Thyroid gland (tissue), 4 donors: ENCODE results near the gene IWS1.

Experiments used
- POLR2A ChIP-seq, 2 donors: fragments of 450-650 bp; IDR thresholded peaks; one replicate each; pipeline ENCODE4 v1.6.1; 2017; ENCODE audit warnings: antibody characterized with exemption in 2 of 2, mild to moderate bottlenecking in 2 of 2, moderate library complexity in 1 of 2
- TF ChIP-seq, protein P1 (sequence below), 6 experiments: fragments of 200-600 bp in 3 of 6; fragments of 450-650 bp in 3 of 6; sonication (generic) in 3 of 6; IDR thresholded peaks; one replicate each; pipeline ENCODE4 v1.5.1; 2016 to 2019; ENCODE audit warnings: antibody characterized with exemption in 6 of 6, mild to moderate bottlenecking in 2 of 6, inconsistent platforms in 1 of 6, moderate library complexity in 1 of 6

DNA sequence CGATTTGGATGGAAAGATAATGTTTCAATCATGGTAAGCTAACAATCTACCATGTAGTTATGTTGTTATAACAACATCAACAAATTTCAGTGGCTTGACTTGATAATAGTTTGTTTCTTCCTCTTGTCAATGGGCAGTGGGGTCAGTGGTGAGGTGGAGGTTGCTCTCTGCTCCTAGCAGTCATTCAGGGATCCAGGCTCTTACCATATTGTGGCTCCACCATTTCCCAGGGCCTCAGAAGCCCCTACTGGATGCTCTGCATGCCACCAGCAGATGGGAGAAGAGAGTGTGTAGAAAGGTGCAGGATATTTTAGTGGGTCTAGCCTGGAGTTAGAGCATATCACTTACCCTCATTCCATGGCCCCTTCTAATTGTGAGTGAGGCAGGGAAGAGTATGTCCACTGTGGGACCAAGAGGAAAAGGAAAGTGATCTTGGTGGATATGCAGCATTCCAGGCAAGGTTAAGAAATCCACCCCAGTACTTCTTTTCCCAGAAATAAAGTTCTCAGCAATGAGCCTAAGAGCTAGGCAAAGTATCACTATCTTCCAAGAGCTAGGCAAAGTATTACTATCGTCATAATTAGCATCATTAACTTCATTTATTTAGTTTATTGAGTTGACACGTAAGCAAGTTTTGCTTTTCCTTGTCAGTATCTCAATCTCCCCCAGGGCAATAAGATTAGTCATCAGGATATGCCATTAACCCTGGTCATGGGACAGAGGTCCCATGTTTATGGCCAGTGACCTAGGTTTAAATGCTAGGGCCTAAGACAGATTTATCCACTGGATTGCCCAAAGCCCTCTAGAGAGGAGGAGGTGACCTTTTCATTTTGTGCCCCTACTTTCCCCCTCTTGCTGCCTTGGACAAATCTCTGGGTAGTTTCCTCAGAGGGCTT lies 4.2 kb upstream of the IWS1 start:
- TF ChIP-seq, protein P1, sequence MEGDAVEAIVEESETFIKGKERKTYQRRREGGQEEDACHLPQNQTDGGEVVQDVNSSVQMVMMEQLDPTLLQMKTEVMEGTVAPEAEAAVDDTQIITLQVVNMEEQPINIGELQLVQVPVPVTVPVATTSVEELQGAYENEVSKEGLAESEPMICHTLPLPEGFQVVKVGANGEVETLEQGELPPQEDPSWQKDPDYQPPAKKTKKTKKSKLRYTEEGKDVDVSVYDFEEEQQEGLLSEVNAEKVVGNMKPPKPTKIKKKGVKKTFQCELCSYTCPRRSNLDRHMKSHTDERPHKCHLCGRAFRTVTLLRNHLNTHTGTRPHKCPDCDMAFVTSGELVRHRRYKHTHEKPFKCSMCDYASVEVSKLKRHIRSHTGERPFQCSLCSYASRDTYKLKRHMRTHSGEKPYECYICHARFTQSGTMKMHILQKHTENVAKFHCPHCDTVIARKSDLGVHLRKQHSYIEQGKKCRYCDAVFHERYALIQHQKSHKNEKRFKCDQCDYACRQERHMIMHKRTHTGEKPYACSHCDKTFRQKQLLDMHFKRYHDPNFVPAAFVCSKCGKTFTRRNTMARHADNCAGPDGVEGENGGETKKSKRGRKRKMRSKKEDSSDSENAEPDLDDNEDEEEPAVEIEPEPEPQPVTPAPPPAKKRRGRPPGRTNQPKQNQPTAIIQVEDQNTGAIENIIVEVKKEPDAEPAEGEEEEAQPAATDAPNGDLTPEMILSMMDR (IDR thresholded peaks at IDR 0.05): no peak
- no peak for TF ChIP-seq POLR2A (IDR thresholded peaks at IDR 0.05)
